Measurements from ENCODE around the gene SVIL. TPM values are rescaled to one million over a fixed set of nuclear protein-coding genes. Genes with fewer than 3 reads are reported as not detected.
"Not testable (repeated sequence)": the region's sequence is repeated elsewhere in the genome, so short reads cannot be mapped to it uniquely, and the experiment has no call there.

The SVIL gene
- total and polyA plus RNA-seq, 2 experiments from 2014 or later = 5.9 to 7.3 TPM

- no peak for DNase-seq
- no peaks in the 10 kb centered on the region for H3K4me1 ChIP-seq (ENCODE audit: insufficient read depth)
- in situ Hi-C loops (cut with MboI) = no loop called here
- no peak overlapping the region for H3K9ac ChIP-seq
- no peaks in the 10 kb centered on the region for H3K36me3 ChIP-seq (ENCODE audit: low read depth)
- H3K9me2 ChIP-seq (ENCODE audit: insufficient read depth) = no peaks in the 10 kb centered on the region
- TF ChIP-seq EZH2phosphoT487 (IDR thresholded peaks at IDR 0.05; ENCODE audit: insufficient read depth, low read depth) (no peak), EZH2 (IDR thresholded peaks at IDR 0.05; ENCODE audit: insufficient read depth, poor library complexity, severe bottlenecking) (no peak)
- no peak overlapping the region for H2AFZ ChIP-seq
- 88 to 89% methylated on average over 15 of the region's 15 CpGs for WGBS, 2 experiments (ENCODE audit: low coverage in 1 of 2, low lambda C conversion rate in 2 of 2, missing lambda C conversion rate in 2 of 2)
- H3K4me3 ChIP-seq = no peak overlapping the region
- no peaks in the 10 kb centered on the region for H3K79me2 ChIP-seq (ENCODE audit: insufficient read depth)
- no peaks in the 10 kb centered on the region; the same call in 1 of the 2 replicates for H3F3A ChIP-seq (ENCODE audit: insufficient read depth)
- H3K27ac ChIP-seq = no peak overlapping the region
- H4K20me1 ChIP-seq (ENCODE audit: insufficient read depth) = no peaks in the 10 kb centered on the region
- no peak overlapping the region for H3K4me2 ChIP-seq (ENCODE audit: unreplicated experiment)
- H3K27me3 ChIP-seq (replicated peaks; ENCODE audit: insufficient read depth) = no peaks in the 10 kb centered on the region
- H3K9me3 ChIP-seq (ENCODE audit: low read depth) = no peaks in the 10 kb centered on the region
Observed at GRCh38 chr10:29541422-29542210, 93.2 kb downstream of the SVIL start.

DNA sequence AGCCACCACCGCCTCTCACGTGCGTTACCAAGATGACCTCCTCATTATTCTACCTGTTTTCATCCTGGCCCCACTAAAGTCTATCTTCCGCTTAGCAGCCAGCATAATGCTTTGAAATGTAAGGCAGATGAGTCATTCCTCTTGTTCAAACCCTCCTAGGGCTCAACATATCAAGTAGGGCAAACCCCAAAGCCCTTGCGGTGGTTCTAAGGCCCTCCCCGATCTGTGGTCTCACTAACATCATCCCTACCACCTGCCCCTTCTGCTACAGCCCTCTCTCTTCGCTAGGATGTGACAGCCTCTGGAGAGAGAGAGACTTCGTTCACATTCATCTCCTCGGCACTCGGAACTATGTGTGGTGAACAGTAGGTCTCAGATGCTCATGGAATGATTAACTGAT, 94.8 kb downstream of the SVIL start:
- no peak overlapping the region for H3K9ac ChIP-seq
- H3K4me1 ChIP-seq (ENCODE audit: insufficient read depth) = peaks cover 12% of the 10 kb centered on the region
- H3K36me3 ChIP-seq (ENCODE audit: low read depth) = no peaks in the 10 kb centered on the region
- no peaks in the 10 kb centered on the region for H3K27me3 ChIP-seq (replicated peaks; ENCODE audit: insufficient read depth)
- 94% methylated on average over 10 of the region's 10 CpGs for WGBS, 2 experiments (ENCODE audit: low coverage in 1 of 2, low lambda C conversion rate in 2 of 2, missing lambda C conversion rate in 2 of 2)
- DNase-seq = no peak
- in situ Hi-C loops (cut with MboI) = no loop called here
- H3K9me3 ChIP-seq (ENCODE audit: low read depth) = no peaks in the 10 kb centered on the region
- H2AFZ ChIP-seq = no peak overlapping the region
- TF ChIP-seq EZH2phosphoT487 (IDR thresholded peaks at IDR 0.05; ENCODE audit: insufficient read depth, low read depth) = no peak
- no peak for TF ChIP-seq EZH2 (IDR thresholded peaks at IDR 0.05; ENCODE audit: insufficient read depth, poor library complexity, severe bottlenecking)
- no peaks in the 10 kb centered on the region for H3K79me2 ChIP-seq (ENCODE audit: insufficient read depth)
- no peak overlapping the region for H3K27ac ChIP-seq
- H3K4me3 ChIP-seq = no peak overlapping the region
- H3K4me2 ChIP-seq (ENCODE audit: unreplicated experiment) = no peak overlapping the region
- no peaks in the 10 kb centered on the region for H3K9me2 ChIP-seq (ENCODE audit: insufficient read depth)
- no peaks in the 10 kb centered on the region for H4K20me1 ChIP-seq (ENCODE audit: insufficient read depth)
- H3F3A ChIP-seq (ENCODE audit: insufficient read depth) = peaks cover 15% of the 10 kb centered on the region

- H3K9me2 ChIP-seq (ENCODE audit: insufficient read depth) = no peaks in the 10 kb centered on the region
- H3F3A ChIP-seq (ENCODE audit: insufficient read depth) = peaks cover 21% of the 10 kb centered on the region
- no peak overlapping the region for H2AFZ ChIP-seq
- H3K79me2 ChIP-seq (ENCODE audit: insufficient read depth) = no peaks in the 10 kb centered on the region
- H3K36me3 ChIP-seq (ENCODE audit: low read depth) = no peaks in the 10 kb centered on the region
- WGBS, 2 experiments (ENCODE audit: low coverage in 1 of 2, low lambda C conversion rate in 2 of 2, missing lambda C conversion rate in 2 of 2) = 77 to 85% methylated on average over 6 of the region's 6 CpGs
- no peaks in the 10 kb centered on the region for H3K27me3 ChIP-seq (replicated peaks; ENCODE audit: insufficient read depth)
- no peak overlapping the region for H3K4me2 ChIP-seq (ENCODE audit: unreplicated experiment)
- in situ Hi-C loops (cut with MboI) = no loop called here
- no peak overlapping the region for H3K27ac ChIP-seq
- H3K4me3 ChIP-seq = no peak overlapping the region
- H3K9ac ChIP-seq = no peak overlapping the region
- no peaks in the 10 kb centered on the region for H4K20me1 ChIP-seq (ENCODE audit: insufficient read depth)
- peaks cover 18% of the 10 kb centered on the region for H3K4me1 ChIP-seq (ENCODE audit: insufficient read depth)
- TF ChIP-seq EZH2phosphoT487 (IDR thresholded peaks at IDR 0.05; ENCODE audit: insufficient read depth, low read depth) = no peak
- TF ChIP-seq EZH2 (IDR thresholded peaks at IDR 0.05; ENCODE audit: insufficient read depth, poor library complexity, severe bottlenecking) = no peak
- no peak for DNase-seq
- H3K9me3 ChIP-seq (ENCODE audit: low read depth) = no peaks in the 10 kb centered on the region
Observed at GRCh38 chr10:29539412-29539811, 95.4 kb downstream of the SVIL start.

- no peak overlapping the region for H3K9ac ChIP-seq
- 87 to 90% methylated on average over 7 of the region's 7 CpGs for WGBS, 2 experiments (ENCODE audit: low coverage in 1 of 2, low lambda C conversion rate in 2 of 2, missing lambda C conversion rate in 2 of 2)
- no peaks in the 10 kb centered on the region for H3K27me3 ChIP-seq (replicated peaks; ENCODE audit: insufficient read depth)
- H2AFZ ChIP-seq = no peak overlapping the region
- H3F3A ChIP-seq (ENCODE audit: insufficient read depth) = peaks cover 32% of the 10 kb centered on the region
- H3K36me3 ChIP-seq (ENCODE audit: low read depth) = no peaks in the 10 kb centered on the region
- DNase-seq = no peak
- no peak overlapping the region for H3K4me3 ChIP-seq
- TF ChIP-seq EZH2 (IDR thresholded peaks at IDR 0.05; ENCODE audit: insufficient read depth, poor library complexity, severe bottlenecking) (no peak), EZH2phosphoT487 (IDR thresholded peaks at IDR 0.05; ENCODE audit: insufficient read depth, low read depth) (no peak)
- H3K27ac ChIP-seq = no peak overlapping the region
- H3K9me2 ChIP-seq (ENCODE audit: insufficient read depth) = no peaks in the 10 kb centered on the region
- in situ Hi-C loops (cut with MboI) = no loop called here
- H4K20me1 ChIP-seq (ENCODE audit: insufficient read depth) = no peaks in the 10 kb centered on the region
- no peaks in the 10 kb centered on the region for H3K79me2 ChIP-seq (ENCODE audit: insufficient read depth)
- no peak overlapping the region for H3K4me2 ChIP-seq (ENCODE audit: unreplicated experiment)
- peaks cover 30% of the 10 kb centered on the region for H3K4me1 ChIP-seq (ENCODE audit: insufficient read depth)
- H3K9me3 ChIP-seq (ENCODE audit: low read depth) = no peaks in the 10 kb centered on the region
Observed at GRCh38 chr10:29537799-29538198, 97.0 kb downstream of the SVIL start.

- H3K4me2 ChIP-seq (ENCODE audit: unreplicated experiment); H4K20me1 ChIP-seq (ENCODE audit: insufficient read depth); H3K4me3 ChIP-seq; H3K27me3 ChIP-seq (replicated peaks; ENCODE audit: insufficient read depth); H3K9me2 ChIP-seq (ENCODE audit: insufficient read depth); in situ Hi-C loops (cut with MboI); H2AFZ ChIP-seq; H3K27ac ChIP-seq; H3K9ac ChIP-seq; DNase-seq; H3K9me3 ChIP-seq (ENCODE audit: low read depth); H3K79me2 ChIP-seq (ENCODE audit: insufficient read depth); H3K36me3 ChIP-seq (ENCODE audit: low read depth): not testable (repeated sequence)
- peaks cover 32% of the 10 kb centered on the region for H3F3A ChIP-seq (ENCODE audit: insufficient read depth)
- peaks cover 30% of the 10 kb centered on the region for H3K4me1 ChIP-seq (ENCODE audit: insufficient read depth)
- 83 to 89% methylated on average over 8 of the region's 8 CpGs for WGBS, 2 experiments (ENCODE audit: low coverage in 1 of 2, low lambda C conversion rate in 2 of 2, missing lambda C conversion rate in 2 of 2)
Observed at GRCh38 chr10:29536691-29537090, 98.1 kb downstream of the SVIL start.

All from GM23248 (cell line).